Stromal cell of bone marrow (primary cell): ENCODE measurements around the gene SND1.

ENCODE experiments used
- DNase-seq: peaks from one replicate; pipeline ENCODE4 v3.0.0-alpha.2; 2012; ENCODE audit warnings: low read depth

The SND1 gene

DNA sequence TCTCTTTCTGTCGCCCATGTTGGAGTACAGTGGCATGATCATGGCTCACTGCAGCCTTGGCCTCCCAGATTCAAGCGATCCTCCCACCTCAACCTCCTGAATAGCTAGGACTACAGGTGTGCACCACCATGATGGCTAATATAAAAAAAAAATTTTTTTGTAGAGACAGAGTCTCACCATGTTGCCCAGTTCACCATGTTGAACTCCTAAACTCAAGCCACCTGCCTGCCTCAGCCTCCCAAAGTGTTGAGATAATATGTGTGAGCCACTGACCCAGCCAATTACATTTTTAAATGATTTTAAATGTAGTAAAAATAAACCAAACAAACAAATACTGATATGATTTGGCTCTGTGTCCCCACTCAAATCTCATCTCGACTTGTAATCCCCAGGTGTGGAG lies 487.4 kb downstream of the SND1 start:
- DNase-seq: no peak

- DNase-seq: no peak
These were observed 489.7 kb downstream of the SND1 start for GRCh38 chr7:128141683-128142195.
